K562 (cell line): ENCODE data around the gene IFNK. TPM values are rescaled to one million over a fixed set of nuclear protein-coding genes. Genes with fewer than 3 reads are reported as not detected.

Source experiments
- ATAC-seq: fragments of 200-7000 bp; cut with Tn5 transposase; 3 replicates; pipeline ENCODE4 v1.9.1; 2020; ENCODE audit warnings: moderate library complexity
- BruUV-seq: library from RNA; stranded (reverse); fragments of 400-500 nt; replicated peaks from 2 replicates; lab custom pipeline; 2021; lab: Mats Ljungman, UMichigan
- CTCF ChIA-PET: fragments of 300-600 bp; formaldehyde crosslinking; extraction: SDS; loops from one replicate; lab custom pipeline; 2021; ENCODE audit warnings: low intra/inter-chr PET ratio; lab: Yijun Ruan, JAX
- POLR2A ChIA-PET: fragments of 300-600, 350-650 bp; sonication (Branson Sonifier 250); formaldehyde crosslinking; extraction: SDS; loops from one replicate; lab custom pipeline; 2021; ENCODE audit warnings: antibody characterized with exemption, inconsistent platforms; lab: Yijun Ruan, JAX
- DNase-seq, 4 experiments: peaks; one replicate each; pipeline versions ENCODE4 v3.0.0 to v3.0.0-alpha.2; 2011 to 2018; ENCODE audit warnings: low spot score in 3 of 4, mixed read lengths in 3 of 4; ENCODE audit errors: extremely low read depth in 1 of 4
- FAIRE-seq: peaks from 2 replicates; lab custom pipeline; 2011; peaks lifted over from hg19 to GRCh38; lab: Jason Lieb, UNC
- H2AFZ ChIP-seq: 2 replicates; pipeline ENCODE4 v1.6.0; 2011; ENCODE audit warnings: low read depth, low read length, control low read depth, inconsistent platforms
- H3K27ac ChIP-seq: fragments of 200-600 bp; 3 replicates; pipeline ENCODE4 v1.8.0; 2011; ENCODE audit warnings: low read depth, mild to moderate bottlenecking, control low read depth, inconsistent platforms, low read length, moderate library complexity, mixed read lengths; ENCODE audit errors: extremely low read depth
- H3K27me3 ChIP-seq, 2 experiments: fragments of 300-600 bp in 1 of 2; 2 replicates in 1 of 2; 3 replicates in 1 of 2; pipeline versions ENCODE4 v1.6.0 to v1.8.0; 2011; ENCODE audit warnings: inconsistent platforms in 2 of 2, low read length in 2 of 2, mild to moderate bottlenecking in 1 of 2, mixed read lengths in 1 of 2, moderate library complexity in 1 of 2; ENCODE audit not compliant: control insufficient read depth in 2 of 2, insufficient read depth in 2 of 2
- H3K36me3 ChIP-seq: fragments of 300-600 bp; 3 replicates; pipeline ENCODE4 v1.8.0; 2011; ENCODE audit warnings: mild to moderate bottlenecking, low read length, inconsistent platforms; ENCODE audit not compliant: control insufficient read depth, insufficient read depth
- H3K4me1 ChIP-seq, 2 experiments: fragments of 200-600 bp in 1 of 2; replicated peaks in 1 of 2; 2 replicates in 1 of 2; 3 replicates in 1 of 2; pipeline versions ENCODE4 v1.5.1 to v1.8.0; 2011; ENCODE audit warnings: inconsistent platforms in 2 of 2, low read length in 2 of 2, mild to moderate bottlenecking in 1 of 2, mixed read lengths in 1 of 2, moderate library complexity in 1 of 2; ENCODE audit not compliant: control insufficient read depth in 2 of 2, insufficient read depth in 2 of 2
- H3K4me2 ChIP-seq: 2 replicates; pipeline ENCODE4 v1.6.1; 2011; ENCODE audit warnings: low read length, control low read depth, inconsistent platforms, mixed read lengths; ENCODE audit not compliant: insufficient read depth
- H3K4me3 ChIP-seq: fragments of 200-600 bp; sonication (generic), shearing (Covaris generic); 2 replicates; pipeline ENCODE4 v1.5.1; 2016; ENCODE audit warnings: control low read depth, inconsistent platforms
- H3K79me2 ChIP-seq: fragments of 200-600 bp; 3 replicates; pipeline ENCODE4 v1.8.0; 2011; ENCODE audit warnings: low read length, inconsistent platforms; ENCODE audit not compliant: control insufficient read depth, insufficient read depth
- H3K9ac ChIP-seq, 2 experiments: 2 replicates each; pipeline versions ENCODE4 v1.6.0 to v1.6.1; 2011; ENCODE audit warnings: low read depth in 2 of 2, low read length in 2 of 2, control low read depth in 1 of 2, inconsistent platforms in 1 of 2, mild to moderate bottlenecking in 1 of 2, mixed read lengths in 1 of 2; ENCODE audit not compliant: insufficient read depth in 1 of 2
- H3K9me1 ChIP-seq: one replicate; pipeline ENCODE4 v1.6.0; 2011; ENCODE audit warnings: inconsistent platforms, mild to moderate bottlenecking, low read length, moderate library complexity; ENCODE audit not compliant: control insufficient read depth, insufficient read depth
- H3K9me3 ChIP-seq: replicated peaks from 2 replicates; pipeline ENCODE4 v1.5.1; 2011; ENCODE audit warnings: low read depth, low read length, inconsistent platforms; ENCODE audit not compliant: control insufficient read depth, insufficient read depth
- H4K20me1 ChIP-seq: replicated peaks from 2 replicates; pipeline ENCODE4 v1.6.1; 2011; ENCODE audit warnings: low read length, inconsistent platforms, mixed read lengths; ENCODE audit not compliant: control insufficient read depth, insufficient read depth
- FOS ChIP-seq: IDR thresholded peaks from 3 replicates; pipeline ENCODE4 v1.6.1; 2011; ENCODE audit not compliant: insufficient read length; ENCODE audit errors: extremely low read depth
- MAFF ChIP-seq: IDR thresholded peaks from 2 replicates; pipeline ENCODE4 v1.6.1; 2012; ENCODE audit warnings: low read length, improper control_type of control experiment
- THAP12 ChIP-seq: fragments of 250-450 bp; sonication (Bioruptor Pico); IDR thresholded peaks from 2 replicates; pipeline ENCODE4 v1.9.0; 2021; ENCODE audit warnings: mild to moderate bottlenecking, inconsistent platforms
- ZFX ChIP-seq: sonication (generic); formaldehyde crosslinking; IDR thresholded peaks from 2 replicates; pipeline ENCODE4 v1.8.0; 2022; ENCODE audit warnings: mild to moderate bottlenecking, missing genetic modification reagents, moderate library complexity
- ZNF324 ChIP-seq: fragments of 250-450 bp; sonication (Bioruptor Pico); IDR thresholded peaks from 2 replicates; pipeline ENCODE4 v1.4.0; 2020; ENCODE audit warnings: mild to moderate bottlenecking
- ZNF395 ChIP-seq: fragments of 200-800 bp; sonication (Bioruptor generic); IDR thresholded peaks from 2 replicates; pipeline ENCODE4 v1.6.1; 2017; ENCODE audit warnings: missing genetic modification characterization, missing compliant biosample characterization
- ZNF512 ChIP-seq: IDR thresholded peaks from 2 replicates; pipeline ENCODE4 v1.6.1; 2016; ENCODE audit warnings: missing genetic modification characterization, missing compliant biosample characterization
- ZNF589 ChIP-seq: fragments of 200-800 bp; sonication (Bioruptor generic); IDR thresholded peaks from 2 replicates; pipeline ENCODE4 v1.6.1; 2016; ENCODE audit warnings: low read depth, missing genetic modification characterization, missing compliant biosample characterization
- WGBS: fragments of 100-300 bp; shearing (Covaris generic); methylation state at CpG from one replicate; pipeline ENCODE4 v1.1.6; 2016; ENCODE audit warnings: low coverage, mixed read lengths; ENCODE audit not compliant: insufficient coverage; ENCODE audit errors: missing lambda C conversion rate; 5-methylcytosine and 5-hydroxymethylcytosine counted together
- in situ Hi-C: fragments of 300-500 bp; cut with MboI; formaldehyde crosslinking; loops from 4 replicates; pipeline ENCODE4 v1.15.0; 2018; ENCODE audit warnings: inconsistent platforms, mixed read lengths
- intact Hi-C: fragments of 100-400 bp; cut with micrococcal nuclease; formaldehyde crosslinking; loops from 2 replicates; pipeline ENCODE4 v1.14.2; 2022
- polyA plus RNA-seq, 8 experiments: library from polyadenylated mRNA; depleted of rRNA in 4 of 8; stranded (reverse) in 5 of 8; unstranded in 3 of 8; fragments of >200 nt; fragmentation: Nextera tagmentation in 2 of 8; fragmentation: Illumina TruSeq in 1 of 8; extraction: Ambion mirVana in 2 of 8; extraction: Trizol in 1 of 8; gene quantifications; 2 replicates each; pipeline versions ENCODE4 v1.2.1 to v1.2.3, GENCODE V29; 2011 to 2014; ENCODE audit warnings: inconsistent platforms in 1 of 8, missing spikeins in 1 of 8
- total RNA-seq, 7 experiments: library from RNA; depleted of rRNA in 6 of 7; stranded (reverse); fragments of >200 nt in 6 of 7; fragmentation: Illumina TruSeq in 2 of 7; extraction: Trizol in 2 of 7; gene quantifications; 2 replicates each; pipeline versions ENCODE4 v1.2.1 to v1.2.3, GENCODE V29; 2011 to 2021; ENCODE audit warnings: low replicate concordance in 1 of 7

Gene IFNK
- total and polyA plus RNA-seq, 9 of the 15 experiments (the other 6 are each of a cell fraction or from before 2014, with no cell fraction given) = 0.11 TPM; not detected in 8

GRCh38 chr9:27549196-27549755 lies 25.2 kb downstream of the IFNK start:
- in situ Hi-C loops = no loop called here
- POLR2A ChIA-PET = interaction anchor here (0.6 kb wide), 1 partner anchor 197 kb away, joined by 4 read pairs; no protein-coding TSS in a partner anchor
- H3K27ac ChIP-seq = no peak overlapping the region
- H3K27me3 ChIP-seq = no peaks in the 10 kb centered on the region
- no peaks in the 10 kb centered on the region for H4K20me1 ChIP-seq
- no peak overlapping the region for H2AFZ ChIP-seq
- DNase-seq = no peak
- no peaks in the 10 kb centered on the region for H3K9me1 ChIP-seq
- no peaks in the 10 kb centered on the region for H3K9me3 ChIP-seq
- CTCF ChIA-PET = interaction anchor here (2.7 kb wide), 1 partner anchor 216 kb away, joined by 27 read pairs; no protein-coding TSS in a partner anchor
- no peaks in the 10 kb centered on the region for H3K4me1 ChIP-seq
- BruUV-seq = no TSS peak
- no peak overlapping the region for H3K4me2 ChIP-seq
- FAIRE-seq = no peak
- no peak for ATAC-seq
- H3K36me3 ChIP-seq = no peaks in the 10 kb centered on the region
- no peaks in the 10 kb centered on the region for H3K79me2 ChIP-seq
- intact Hi-C loops = loop anchor here (2.0 kb wide), 1 partner anchor 216 kb away; no protein-coding TSS in a partner anchor
- H3K9ac ChIP-seq = no peak overlapping the region
- 43% methylated on average over 2 of the region's 4 CpGs for WGBS
- H3K4me3 ChIP-seq = no peak overlapping the region
- no peak for TF ChIP-seq ZNF512
- TF ChIP-seq THAP12 (CRISPR knock-in tag) = no peak
- TF ChIP-seq ZNF324 (CRISPR knock-in tag) = no peak
- no peak for TF ChIP-seq ZFX (CRISPR knock-in tag)
- no peak for TF ChIP-seq FOS
- no peak for TF ChIP-seq ZNF589 (CRISPR knock-in tag)
- no peak for TF ChIP-seq MAFF
- no peak for TF ChIP-seq ZNF395 (CRISPR knock-in tag)
- TF ChIP-seq, all 486 proteins: peak for 0
